Ovary (tissue), 9 donors: ENCODE results near the gene SLC2A6. TPM values are rescaled to one million over a fixed set of nuclear protein-coding genes. Genes with fewer than 3 reads are reported as not detected.

ENCODE experiments used
- DNase-seq, 5 donors: peaks; one replicate each; pipeline ENCODE4 v3.0.0-alpha.2; 2019 to 2020
- H3K27ac ChIP-seq, 2 donors: fragments of 200-600 bp; one replicate each; pipeline versions ENCODE4 v1.5.1 to v1.8.0; 2019 to 2022
- H3K27me3 ChIP-seq: fragments of 200-600 bp; one replicate; pipeline ENCODE4 v1.8.0; 2022
- H3K36me3 ChIP-seq: fragments of 200-600 bp; sonication (generic); one replicate; pipeline ENCODE4 v1.5.1; 2019
- H3K4me1 ChIP-seq: one replicate; pipeline ENCODE4 v1.8.1; 2013; ENCODE audit warnings: mild to moderate bottlenecking, moderate library complexity; ENCODE audit not compliant: insufficient read depth
- H3K4me3 ChIP-seq: fragments of 200-600 bp; sonication (generic); one replicate; pipeline ENCODE4 v1.5.1; 2017
- H3K9me3 ChIP-seq, 2 donors: fragments of 200-600 bp in 1 of 2; sonication (generic) in 1 of 2; one replicate each; pipeline versions ENCODE4 v1.5.1 to v1.8.1; 2013 to 2019; ENCODE audit warnings: mild to moderate bottlenecking in 1 of 2, moderate library complexity in 1 of 2
- EP300 ChIP-seq: sonication (generic); formaldehyde crosslinking; IDR thresholded peaks from one replicate; pipeline ENCODE4 v1.6.1; 2017; ENCODE audit warnings: antibody characterized with exemption
- POLR2A ChIP-seq: fragments of 450-650 bp; IDR thresholded peaks from one replicate; pipeline ENCODE4 v1.6.1; 2017; ENCODE audit warnings: antibody characterized with exemption, mild to moderate bottlenecking, moderate library complexity
- WGBS, 3 donors: extraction: QIAGEN DNeasy Blood & Tissue Kit in 1 of 3; methylation state at CpG; one replicate each; pipeline versions ENCODE4 v1.1.5 to v1.1.7; 2013 to 2017; 5-methylcytosine and 5-hydroxymethylcytosine counted together
- intact Hi-C, 4 donors: fragments of 100-400 bp; cut with DNase I; formaldehyde crosslinking; loops; one replicate each; pipeline versions ENCODE4 v1.11.0 to v1.15.1; 2022 to 2023
- polyA plus RNA-seq, 2 donors: library from polyadenylated mRNA; stranded (reverse); fragments of 200-250 nt in 1 of 2; fragments of 350-450 nt in 1 of 2; fragmentation: Illumina TruSeq in 1 of 2; extraction: RNeasy Lipid Tissue Mini Kit (QIAGEN cat#74804) in 1 of 2; gene quantifications; one replicate each; pipeline ENCODE4 v1.2.3, GENCODE V29; 2013 to 2014
- total RNA-seq, 7 donors: library from RNA; depleted of rRNA in 2 of 7; stranded (reverse); fragments of >200 nt in 2 of 7; fragmentation: NEBNext Ultra II Directional in 3 of 7; extraction: Animal tissue kit (Norgen Biotek cat#: 25700) in 3 of 7; gene quantifications; one replicate each; pipeline versions ENCODE4 v1.1.0 to v1.2.4, GENCODE V29; 2016 to 2023
- TF ChIP-seq, protein P1 (sequence below), 3 donors: fragments of 450-650 bp in 2 of 3; fragments of 200-600 bp in 1 of 3; IDR thresholded peaks; one replicate each; pipeline versions ENCODE4 v1.5.1 to v1.8.0; 2016 to 2022; ENCODE audit warnings: antibody characterized with exemption in 3 of 3, mild to moderate bottlenecking in 1 of 3
- donor health status: DM: no; HTN: no; CAD: no; lungs with moderate emphysema.
- donor health status: DM: no; HTN: no; CAD: no.
- donor health status: Bipolar disorder and iron deficiency.
- donor health status: DM: yes; HTN: yes; CAD: no.
- donor health status: DM: no; HTN: no; CAD: no.
- donor health status: DM: yes; HTN: yes; CAD: no.

Gene SLC2A6
- total and polyA plus RNA-seq, 9 donors: 0.37 to 7.4 (median 0.94) TPM

DNA sequence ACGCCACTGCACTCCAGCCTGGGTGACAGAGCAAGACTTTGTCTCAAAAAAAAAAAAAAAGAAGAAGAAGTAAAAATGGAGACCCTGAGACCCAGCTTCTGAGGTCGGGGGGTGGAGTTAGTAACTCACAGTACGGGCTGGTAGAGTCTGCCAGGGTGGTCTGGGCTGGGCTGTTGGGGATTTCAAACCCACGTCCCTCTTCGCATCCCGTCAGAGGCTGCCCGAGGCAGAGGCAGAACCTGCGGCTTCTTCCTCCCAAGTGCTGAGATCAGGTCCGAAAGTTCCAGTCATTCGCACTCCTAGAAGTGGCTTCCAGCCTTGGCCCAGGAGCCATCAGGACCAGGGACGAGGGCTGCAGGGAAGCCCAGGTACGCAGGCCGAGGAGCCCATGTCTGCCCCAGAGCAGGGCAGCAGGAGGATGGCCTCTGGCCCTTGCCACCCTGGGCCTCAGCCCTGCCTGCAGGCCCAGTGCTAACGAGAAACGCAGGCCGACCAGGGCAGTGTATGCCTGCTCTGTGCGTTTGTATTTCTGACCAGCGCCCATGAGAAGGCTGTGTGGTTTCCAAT is 9.9 kb upstream of the SLC2A6 start:
- WGBS, 3 donors: 86 to 95% (median 94%) methylated on average over 18 of the region's 18 CpGs

DNA sequence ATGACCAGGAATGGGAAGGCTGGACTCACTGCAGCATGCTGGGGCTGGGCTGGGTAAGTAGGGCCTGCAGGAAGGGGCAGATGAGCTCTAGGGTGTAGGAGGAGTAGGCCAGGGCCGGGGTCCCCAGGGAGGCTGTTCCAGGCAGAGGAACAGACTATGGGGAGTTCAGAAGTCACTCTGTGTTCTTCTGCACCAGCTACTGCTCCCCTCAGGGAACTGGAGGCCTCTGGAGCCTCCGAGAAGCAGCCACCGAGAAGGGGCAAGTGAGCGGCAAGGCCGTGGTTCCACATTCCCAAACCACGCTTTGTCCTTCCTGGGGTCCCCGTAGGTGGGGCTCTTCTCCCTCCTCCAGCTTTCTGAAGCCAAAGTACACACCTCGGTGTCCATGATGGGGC is 8.4 kb upstream of the SLC2A6 start:
- no peak for DNase-seq
- WGBS, 3 donors: 82 to 83% (median 82%) methylated on average over 8 of the region's 8 CpGs
- Histone ChIP-seq H3K4me1 (peaks cover 7% of the 10 kb centered on the region), H3K27ac (no peak overlapping the region), H3K27me3 (no peaks in the 10 kb centered on the region), H3K4me3 (no peak overlapping the region), H3K9me3 (no peaks in the 10 kb centered on the region), H3K36me3 (no peaks in the 10 kb centered on the region)
- no peak for TF ChIP-seq EP300
- TF ChIP-seq POLR2A: no peak
- TF ChIP-seq, protein P1, sequence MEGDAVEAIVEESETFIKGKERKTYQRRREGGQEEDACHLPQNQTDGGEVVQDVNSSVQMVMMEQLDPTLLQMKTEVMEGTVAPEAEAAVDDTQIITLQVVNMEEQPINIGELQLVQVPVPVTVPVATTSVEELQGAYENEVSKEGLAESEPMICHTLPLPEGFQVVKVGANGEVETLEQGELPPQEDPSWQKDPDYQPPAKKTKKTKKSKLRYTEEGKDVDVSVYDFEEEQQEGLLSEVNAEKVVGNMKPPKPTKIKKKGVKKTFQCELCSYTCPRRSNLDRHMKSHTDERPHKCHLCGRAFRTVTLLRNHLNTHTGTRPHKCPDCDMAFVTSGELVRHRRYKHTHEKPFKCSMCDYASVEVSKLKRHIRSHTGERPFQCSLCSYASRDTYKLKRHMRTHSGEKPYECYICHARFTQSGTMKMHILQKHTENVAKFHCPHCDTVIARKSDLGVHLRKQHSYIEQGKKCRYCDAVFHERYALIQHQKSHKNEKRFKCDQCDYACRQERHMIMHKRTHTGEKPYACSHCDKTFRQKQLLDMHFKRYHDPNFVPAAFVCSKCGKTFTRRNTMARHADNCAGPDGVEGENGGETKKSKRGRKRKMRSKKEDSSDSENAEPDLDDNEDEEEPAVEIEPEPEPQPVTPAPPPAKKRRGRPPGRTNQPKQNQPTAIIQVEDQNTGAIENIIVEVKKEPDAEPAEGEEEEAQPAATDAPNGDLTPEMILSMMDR (IDR thresholded peaks at IDR 0.05): no peak
- intact Hi-C loops: loop anchor here (5.0 to 10.0 kb wide), 5 partner anchors 80 to 305 kb away; no protein-coding TSS in a partner anchor

More for the DNA sequence above, 9.9 kb upstream of the SLC2A6 start:
- Histone ChIP-seq H3K4me3 (no peak overlapping the region), H3K36me3 (no peaks in the 10 kb centered on the region), H3K4me1 (peaks cover 13% of the 10 kb centered on the region), H3K27ac (no peak overlapping the region), H3K9me3 (no peaks in the 10 kb centered on the region), H3K27me3 (no peaks in the 10 kb centered on the region)
- no peak for DNase-seq
- TF ChIP-seq POLR2A (no peak), EP300 (no peak)
- TF ChIP-seq, protein P1 (IDR thresholded peaks at IDR 0.05): no peak
- intact Hi-C loops: loop anchor here (5.0 to 10.0 kb wide), 5 partner anchors 81 to 306 kb away; no protein-coding TSS in a partner anchor

GRCh38 chr9:133485531-133486260 is 6.8 kb upstream of the SLC2A6 start:
- 50 to 71% (median 57%) methylated on average over 21 to 25 of the region's 25 CpGs for WGBS, 3 donors
- H3K27ac ChIP-seq: no peak overlapping the region
- TF ChIP-seq EP300: no peak
- TF ChIP-seq, protein P1 (IDR thresholded peaks at IDR 0.05): no peak
- TF ChIP-seq POLR2A: no peak
- intact Hi-C loops: loop anchor here (5.0 to 10.0 kb wide), 5 partner anchors 78 to 303 kb away; no protein-coding TSS in a partner anchor
- no peaks in the 10 kb centered on the region for H3K36me3 ChIP-seq
- no peak overlapping the region for H3K4me3 ChIP-seq
- H3K27me3 ChIP-seq: no peaks in the 10 kb centered on the region
- DNase-seq: peak in 1 of 5 donors; percentile 32
- no peaks in the 10 kb centered on the region for H3K9me3 ChIP-seq
- no peaks in the 10 kb centered on the region for H3K4me1 ChIP-seq

- TF ChIP-seq, protein P1 (IDR thresholded peaks at IDR 0.05): no peak
- TF ChIP-seq POLR2A (no peak), EP300 (no peak)
- intact Hi-C loops: loop anchor here (5.0 to 10.0 kb wide), 5 partner anchors 78 to 303 kb away; no protein-coding TSS in a partner anchor
- Histone ChIP-seq H3K36me3 (no peaks in the 10 kb centered on the region), H3K27ac (no peak overlapping the region), H3K27me3 (no peaks in the 10 kb centered on the region), H3K4me3 (no peak overlapping the region), H3K4me1 (no peaks in the 10 kb centered on the region), H3K9me3 (no peaks in the 10 kb centered on the region)
- DNase-seq: no peak
- WGBS, 3 donors: 55 to 67% (median 57%) methylated on average over 18 to 22 of the region's 22 CpGs
Measured at GRCh38 chr9:133484671-133485437, 6.0 kb upstream of the SLC2A6 start.
